Chondrocyte (in vitro differentiated cells): Measurements from ENCODE around the gene USP21. TPM values are rescaled to one million over a fixed set of nuclear protein-coding genes. Genes with fewer than 3 reads are reported as not detected.

ENCODE experiments used
- DNase-seq: peaks from one replicate; pipeline ENCODE4 v3.0.0; 2021; ENCODE audit warnings: mixed read lengths, low spot score
- H3K27ac Mint-ChIP-seq: one replicate; pipeline ENCODE4 v1.8.0; 2021; ENCODE audit warnings: mild to moderate bottlenecking, moderate library complexity, mixed read lengths; ENCODE audit not compliant: unreplicated experiment
- H3K27me3 Mint-ChIP-seq: 2 replicates; pipeline ENCODE4 v1.8.0; 2021; ENCODE audit warnings: low read depth, mixed read lengths
- H3K36me3 Mint-ChIP-seq: 2 replicates; pipeline ENCODE4 v1.8.0; 2021; ENCODE audit warnings: low read depth, mixed read lengths
- H3K4me1 Mint-ChIP-seq: 2 replicates; pipeline ENCODE4 v1.8.0; 2021; ENCODE audit warnings: low read depth, mild to moderate bottlenecking, mixed read lengths
- H3K4me3 Mint-ChIP-seq: one replicate; pipeline ENCODE4 v1.8.0; 2021; ENCODE audit warnings: mild to moderate bottlenecking, moderate library complexity, mixed read lengths; ENCODE audit not compliant: unreplicated experiment
- H3K9me3 Mint-ChIP-seq: 2 replicates; pipeline ENCODE4 v1.8.0; 2021; ENCODE audit warnings: low read depth, mixed read lengths
- long read RNA-seq: library from polyadenylated mRNA; stranded (forward); transcript quantifications from one replicate; pipeline ENCODE4 v2.0.0, GENCODE V29; 2021
- total RNA-seq: library from RNA; stranded (reverse); gene quantifications from 3 replicates; pipeline ENCODE4 v1.2.1, GENCODE V29; 2021
- TF ChIP-seq, protein P1 (sequence below): fragments of 200-600 bp; sonication (generic); IDR thresholded peaks from 2 replicates; pipeline ENCODE4 v1.5.0; 2021; ENCODE audit warnings: antibody characterized with exemption, mild to moderate bottlenecking, moderate library complexity

The USP21 gene, protein sequence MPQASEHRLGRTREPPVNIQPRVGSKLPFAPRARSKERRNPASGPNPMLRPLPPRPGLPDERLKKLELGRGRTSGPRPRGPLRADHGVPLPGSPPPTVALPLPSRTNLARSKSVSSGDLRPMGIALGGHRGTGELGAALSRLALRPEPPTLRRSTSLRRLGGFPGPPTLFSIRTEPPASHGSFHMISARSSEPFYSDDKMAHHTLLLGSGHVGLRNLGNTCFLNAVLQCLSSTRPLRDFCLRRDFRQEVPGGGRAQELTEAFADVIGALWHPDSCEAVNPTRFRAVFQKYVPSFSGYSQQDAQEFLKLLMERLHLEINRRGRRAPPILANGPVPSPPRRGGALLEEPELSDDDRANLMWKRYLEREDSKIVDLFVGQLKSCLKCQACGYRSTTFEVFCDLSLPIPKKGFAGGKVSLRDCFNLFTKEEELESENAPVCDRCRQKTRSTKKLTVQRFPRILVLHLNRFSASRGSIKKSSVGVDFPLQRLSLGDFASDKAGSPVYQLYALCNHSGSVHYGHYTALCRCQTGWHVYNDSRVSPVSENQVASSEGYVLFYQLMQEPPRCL
- 15.7 to 24.8 TPM (median 16.0 TPM) in 3 replicates for total RNA-seq
- long read RNA-seq, transcript USP21-201 (13 exons, 2,195 nt) = major isoform, 9 of 19 reads
- long read RNA-seq, partial matches to known transcripts = 3 of 19 reads
- long read RNA-seq, other reads (novel, unspliced or antisense) = 7 of 19 reads

DNA sequence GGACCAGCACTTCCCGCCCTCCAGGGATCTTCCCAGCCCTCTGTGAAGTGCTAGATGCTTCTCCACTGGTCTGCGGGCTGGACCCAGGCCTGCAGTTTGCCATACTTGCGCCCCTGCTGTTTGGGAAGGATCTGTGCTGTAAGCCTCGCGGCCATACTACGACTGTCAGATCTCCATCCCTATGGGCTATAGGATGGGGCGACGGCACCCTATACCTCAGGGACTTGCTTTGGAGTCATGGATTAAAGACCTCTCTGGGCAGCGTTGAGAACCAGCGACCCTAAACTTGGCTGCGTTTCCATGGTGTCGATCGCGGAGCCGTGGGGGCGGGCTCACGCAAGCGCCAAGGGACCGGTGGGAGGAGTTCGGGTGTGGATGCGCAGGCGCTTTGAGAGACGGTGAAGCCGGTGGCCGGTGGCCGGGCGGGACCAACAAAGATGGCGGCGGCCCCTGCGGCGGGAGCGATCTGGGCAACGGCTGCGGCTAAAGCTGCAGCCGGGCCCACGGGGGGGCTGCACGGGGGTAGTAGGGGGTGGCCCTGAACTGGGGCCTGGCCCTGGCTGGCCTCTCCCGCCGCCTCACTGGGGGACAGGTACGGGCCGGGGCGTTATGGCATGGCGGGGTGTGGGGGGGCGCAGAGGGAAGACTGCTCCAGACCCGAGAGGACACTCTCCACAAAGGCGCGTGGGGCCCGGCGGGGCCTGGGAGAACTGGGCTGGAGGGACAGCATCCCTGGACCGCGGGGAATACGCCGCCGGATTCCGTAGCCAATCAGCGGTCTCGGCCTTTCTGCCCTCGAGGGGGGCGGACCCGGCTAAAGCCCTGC, at the start of gene USP21:
USP21 (plus strand) TSS at position 414 of the 826 bp plus-strand sequence. CDS start 1,141 bp downstream, outside the sequence.
- Mint-ChIP-seq H3K9me3 (no peaks in the 10 kb centered on the region), H3K4me3 (peak within 1 kb of the TSS; percentile 79), H3K27me3 (no peaks in the 10 kb centered on the region), H3K27ac (peak within 1 kb of the TSS; percentile 86), H3K4me1 (peaks cover 44% of the 10 kb centered on the region), H3K36me3 (peaks cover 14% of the 10 kb centered on the region)
- DNase-seq = peak; percentile 98
- TF ChIP-seq, protein P1, sequence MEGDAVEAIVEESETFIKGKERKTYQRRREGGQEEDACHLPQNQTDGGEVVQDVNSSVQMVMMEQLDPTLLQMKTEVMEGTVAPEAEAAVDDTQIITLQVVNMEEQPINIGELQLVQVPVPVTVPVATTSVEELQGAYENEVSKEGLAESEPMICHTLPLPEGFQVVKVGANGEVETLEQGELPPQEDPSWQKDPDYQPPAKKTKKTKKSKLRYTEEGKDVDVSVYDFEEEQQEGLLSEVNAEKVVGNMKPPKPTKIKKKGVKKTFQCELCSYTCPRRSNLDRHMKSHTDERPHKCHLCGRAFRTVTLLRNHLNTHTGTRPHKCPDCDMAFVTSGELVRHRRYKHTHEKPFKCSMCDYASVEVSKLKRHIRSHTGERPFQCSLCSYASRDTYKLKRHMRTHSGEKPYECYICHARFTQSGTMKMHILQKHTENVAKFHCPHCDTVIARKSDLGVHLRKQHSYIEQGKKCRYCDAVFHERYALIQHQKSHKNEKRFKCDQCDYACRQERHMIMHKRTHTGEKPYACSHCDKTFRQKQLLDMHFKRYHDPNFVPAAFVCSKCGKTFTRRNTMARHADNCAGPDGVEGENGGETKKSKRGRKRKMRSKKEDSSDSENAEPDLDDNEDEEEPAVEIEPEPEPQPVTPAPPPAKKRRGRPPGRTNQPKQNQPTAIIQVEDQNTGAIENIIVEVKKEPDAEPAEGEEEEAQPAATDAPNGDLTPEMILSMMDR = peak; percentile 60

DNA sequence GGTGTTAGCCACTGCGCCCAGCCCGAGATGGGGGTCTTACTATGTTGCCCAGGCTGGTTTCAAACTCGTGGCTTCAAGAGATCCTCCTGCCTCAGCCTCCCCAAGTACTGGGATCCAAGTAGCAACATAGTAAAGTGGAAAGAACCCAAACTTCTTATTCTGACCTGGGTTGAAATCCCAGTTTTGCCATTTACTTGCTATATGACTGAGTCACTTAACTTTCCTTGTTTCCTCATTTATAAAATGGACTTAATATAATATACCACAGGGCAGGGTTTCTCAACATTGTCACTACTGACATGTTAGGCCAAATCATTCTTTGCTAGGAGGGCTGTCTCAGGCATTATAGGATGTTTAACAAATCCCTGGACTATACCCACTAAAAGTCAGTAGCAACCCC, 48.2 kb upstream of the USP21 start:
- H3K4me3 Mint-ChIP-seq = no peak overlapping the region
- no peaks in the 10 kb centered on the region for H3K27me3 Mint-ChIP-seq
- TF ChIP-seq, protein P1 = no peak
- H3K9me3 Mint-ChIP-seq = no peaks in the 10 kb centered on the region
- no peak overlapping the region for H3K27ac Mint-ChIP-seq
- DNase-seq = no peak
- H3K36me3 Mint-ChIP-seq = peaks cover 1% of the 10 kb centered on the region
- H3K4me1 Mint-ChIP-seq = peaks cover 34% of the 10 kb centered on the region

DNA sequence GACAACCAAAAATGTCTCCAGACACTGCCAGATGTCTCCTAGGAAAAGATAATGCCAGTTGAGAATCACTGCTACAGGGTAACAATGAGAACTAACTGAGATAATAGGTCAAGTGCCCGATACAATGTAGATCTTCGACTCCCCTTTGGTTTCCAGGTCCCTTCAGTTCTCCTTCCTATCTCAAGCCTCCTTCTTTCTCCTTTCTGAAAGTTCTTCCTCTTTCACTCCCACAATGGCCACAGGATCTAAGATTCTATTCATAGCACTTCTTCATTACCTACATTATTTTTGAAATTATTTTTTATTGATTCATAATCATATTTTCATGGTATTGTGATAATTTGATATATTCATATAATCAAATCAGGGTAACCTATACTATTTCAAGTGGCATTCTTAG, 47.8 kb upstream of the USP21 start:
- Mint-ChIP-seq H3K9me3 (no peaks in the 10 kb centered on the region), H3K27me3 (no peaks in the 10 kb centered on the region), H3K36me3 (peaks cover 1% of the 10 kb centered on the region), H3K4me3 (no peak overlapping the region), H3K27ac (no peak overlapping the region), H3K4me1 (peaks cover 38% of the 10 kb centered on the region)
- TF ChIP-seq, protein P1 = no peak
- DNase-seq = no peak

DNA sequence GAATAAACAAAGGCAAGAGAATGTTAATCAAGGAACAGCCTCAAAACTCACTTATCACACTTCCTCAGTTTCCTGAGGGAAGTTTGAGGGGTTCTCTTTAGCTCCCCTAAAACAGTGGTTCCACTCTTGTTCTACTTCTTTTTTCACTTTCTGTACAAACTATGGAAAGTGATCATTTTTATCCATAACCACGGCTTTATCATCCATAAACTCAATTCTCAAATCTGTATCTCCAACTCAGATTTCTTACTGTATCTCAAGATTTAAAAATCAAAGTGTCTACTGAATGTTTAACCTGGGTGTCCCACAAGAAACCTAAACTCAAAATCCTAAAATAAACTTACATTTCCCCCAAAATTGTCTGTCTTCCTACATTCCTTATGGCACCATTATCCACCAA, 45.4 kb upstream of the USP21 start:
- TF ChIP-seq, protein P1 = no peak
- H3K4me3 Mint-ChIP-seq = no peak overlapping the region
- no peaks in the 10 kb centered on the region for H3K27me3 Mint-ChIP-seq
- H3K4me1 Mint-ChIP-seq = peaks cover 52% of the 10 kb centered on the region
- no peaks in the 10 kb centered on the region for H3K9me3 Mint-ChIP-seq
- H3K27ac Mint-ChIP-seq = no peak overlapping the region
- peaks cover 1% of the 10 kb centered on the region for H3K36me3 Mint-ChIP-seq
- no peak for DNase-seq

DNA sequence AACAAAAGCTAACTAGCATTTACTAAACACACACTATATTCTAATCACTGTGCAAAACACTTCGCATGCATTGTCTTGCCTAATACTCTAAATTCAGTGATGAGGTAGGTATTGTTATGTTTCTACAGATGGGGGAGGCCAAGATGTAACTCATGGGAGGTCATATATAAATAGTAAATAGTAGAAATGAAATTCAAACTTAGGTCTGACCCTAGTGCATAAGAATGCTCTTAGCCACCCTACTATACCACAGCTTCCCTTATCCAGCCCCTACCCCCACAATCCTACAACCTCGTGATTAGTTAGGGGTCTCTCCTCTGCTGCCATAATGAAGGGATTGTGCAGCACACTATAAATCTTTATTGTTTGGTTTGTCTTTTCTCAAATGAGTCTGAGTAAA, 44.7 kb upstream of the USP21 start:
- Mint-ChIP-seq H3K36me3 (peaks cover 1% of the 10 kb centered on the region), H3K4me3 (no peak overlapping the region), H3K9me3 (no peaks in the 10 kb centered on the region), H3K4me1 (peaks cover 59% of the 10 kb centered on the region), H3K27ac (peak overlapping the region; percentile 17), H3K27me3 (no peaks in the 10 kb centered on the region)
- DNase-seq = no peak
- TF ChIP-seq, protein P1 = no peak
